ENCODE data around the gene SCGB1C2.

DNA sequence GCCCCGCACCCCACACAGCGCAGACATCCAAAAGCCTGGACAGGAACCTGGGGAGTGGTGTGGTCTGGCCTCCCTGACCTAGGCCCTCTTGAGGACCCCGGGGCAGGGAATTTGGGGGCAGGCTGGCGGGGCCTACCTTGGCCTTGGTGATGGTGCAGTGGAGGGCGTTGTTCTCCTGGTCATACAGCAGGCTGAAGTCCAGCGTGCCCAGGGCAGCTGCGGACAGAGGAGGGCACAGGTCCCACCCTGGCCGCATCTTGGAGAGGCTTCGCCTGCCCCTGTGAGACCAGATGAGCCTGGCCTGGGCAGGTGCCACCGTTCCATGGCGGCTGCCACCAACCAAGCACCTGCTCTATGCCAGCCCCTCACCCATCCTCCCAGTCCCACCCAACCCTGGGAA, 35.0 kb downstream of the SCGB1C2 start:
- TF ChIP-seq EZH2 (IDR thresholded peaks at IDR 0.05; ENCODE audit: borderline replicate concordance, low read depth, low read length, severe bottlenecking) (no peak), POLR2A (IDR thresholded peaks at IDR 0.05; ENCODE audit: low read depth, low read length) (no peak), POLR2AphosphoS5 (IDR thresholded peaks at IDR 0.05; ENCODE audit: insufficient read depth, low read depth, low read length) (no peak), JUN (IDR thresholded peaks at IDR 0.05; ENCODE audit: borderline replicate concordance, insufficient read depth, insufficient read length, low read depth) (no peak)
- TF ChIP-seq, protein P1, sequence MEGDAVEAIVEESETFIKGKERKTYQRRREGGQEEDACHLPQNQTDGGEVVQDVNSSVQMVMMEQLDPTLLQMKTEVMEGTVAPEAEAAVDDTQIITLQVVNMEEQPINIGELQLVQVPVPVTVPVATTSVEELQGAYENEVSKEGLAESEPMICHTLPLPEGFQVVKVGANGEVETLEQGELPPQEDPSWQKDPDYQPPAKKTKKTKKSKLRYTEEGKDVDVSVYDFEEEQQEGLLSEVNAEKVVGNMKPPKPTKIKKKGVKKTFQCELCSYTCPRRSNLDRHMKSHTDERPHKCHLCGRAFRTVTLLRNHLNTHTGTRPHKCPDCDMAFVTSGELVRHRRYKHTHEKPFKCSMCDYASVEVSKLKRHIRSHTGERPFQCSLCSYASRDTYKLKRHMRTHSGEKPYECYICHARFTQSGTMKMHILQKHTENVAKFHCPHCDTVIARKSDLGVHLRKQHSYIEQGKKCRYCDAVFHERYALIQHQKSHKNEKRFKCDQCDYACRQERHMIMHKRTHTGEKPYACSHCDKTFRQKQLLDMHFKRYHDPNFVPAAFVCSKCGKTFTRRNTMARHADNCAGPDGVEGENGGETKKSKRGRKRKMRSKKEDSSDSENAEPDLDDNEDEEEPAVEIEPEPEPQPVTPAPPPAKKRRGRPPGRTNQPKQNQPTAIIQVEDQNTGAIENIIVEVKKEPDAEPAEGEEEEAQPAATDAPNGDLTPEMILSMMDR (IDR thresholded peaks at IDR 0.05; ENCODE audit: extremely low read depth in 1 of 2, insufficient read depth in 1 of 2, low read depth in 1 of 2, low read length in 2 of 2), result no peak
- TF ChIP-seq, protein P2, sequence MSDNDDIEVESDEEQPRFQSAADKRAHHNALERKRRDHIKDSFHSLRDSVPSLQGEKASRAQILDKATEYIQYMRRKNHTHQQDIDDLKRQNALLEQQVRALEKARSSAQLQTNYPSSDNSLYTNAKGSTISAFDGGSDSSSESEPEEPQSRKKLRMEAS (IDR thresholded peaks at IDR 0.05; ENCODE audit: insufficient read depth, insufficient read length), result no peak
